SH-SY5Y (cell line): ENCODE measurements around the gene DLG2.

ENCODE experiments used
- GATA2 ChIP-seq: IDR thresholded peaks from 2 replicates; pipeline ENCODE4 v1.6.1; 2011; ENCODE audit warnings: mild to moderate bottlenecking, low read depth, low read length
- GATA3 ChIP-seq: IDR thresholded peaks from 2 replicates; pipeline ENCODE4 v1.6.1; 2011; ENCODE audit warnings: low read depth, mild to moderate bottlenecking, low read length, moderate library complexity

The DLG2 gene

GRCh38 chr11:84188521-84188920 lies 1438.6 kb downstream of the DLG2 start:
- TF ChIP-seq GATA2, result no peak
- TF ChIP-seq GATA3, result no peak

- TF ChIP-seq GATA2 (no peak), GATA3 (no peak)
Observed at GRCh38 chr11:84173078-84173477, 1454.1 kb downstream of the DLG2 start.

GRCh38 chr11:84165139-84165538 lies 1462.0 kb downstream of the DLG2 start:
- TF ChIP-seq GATA2, result no peak
- TF ChIP-seq GATA3, result no peak

GRCh38 chr11:84164728-84165127 lies 1462.4 kb downstream of the DLG2 start:
- TF ChIP-seq GATA2 (no peak), GATA3 (no peak)

GRCh38 chr11:84163116-84163515 lies 1464.0 kb downstream of the DLG2 start:
- TF ChIP-seq GATA2 (no peak), GATA3 (no peak)

- TF ChIP-seq GATA2 (no peak), GATA3 (no peak)
Observed at GRCh38 chr11:84157639-84158038, 1469.5 kb downstream of the DLG2 start.

GRCh38 chr11:84146826-84147225 lies 1480.3 kb downstream of the DLG2 start:
- TF ChIP-seq GATA3, result no peak
- TF ChIP-seq GATA2, result no peak

- TF ChIP-seq GATA3 (no peak), GATA2 (no peak)
Observed at GRCh38 chr11:84145616-84146185, 1481.4 kb downstream of the DLG2 start.

- TF ChIP-seq GATA3 (no peak), GATA2 (no peak)
Observed at GRCh38 chr11:84144531-84144930, 1482.6 kb downstream of the DLG2 start.

GRCh38 chr11:84142411-84142810 lies 1484.7 kb downstream of the DLG2 start:
- TF ChIP-seq GATA3 (no peak), GATA2 (no peak)

- TF ChIP-seq GATA3 (no peak), GATA2 (no peak)
Observed at GRCh38 chr11:84140386-84141169, 1486.6 kb downstream of the DLG2 start.

GRCh38 chr11:84137960-84138359 lies 1489.2 kb downstream of the DLG2 start:
- no peak for TF ChIP-seq GATA2
- no peak for TF ChIP-seq GATA3

GRCh38 chr11:84137505-84137904 lies 1489.6 kb downstream of the DLG2 start:
- TF ChIP-seq GATA2 (no peak), GATA3 (no peak)

GRCh38 chr11:84136926-84137325 lies 1490.2 kb downstream of the DLG2 start:
- TF ChIP-seq GATA2 (no peak), GATA3 (no peak)

GRCh38 chr11:84130646-84131427 lies 1496.3 kb downstream of the DLG2 start:
- TF ChIP-seq GATA2 (no peak), GATA3 (no peak)
